GM18520 (cell line): ENCODE results near the gene SLC5A9.
"Not testable (repeated sequence)": the region's sequence is repeated elsewhere in the genome, so short reads cannot be mapped to it uniquely, and the experiment has no call there.

Source experiments
- ATAC-seq: cut with Tn5 transposase; IDR thresholded peaks from one replicate; pipeline ENCODE4 v1.9.1; 2021; ENCODE audit not compliant: unreplicated experiment

Gene SLC5A9

DNA sequence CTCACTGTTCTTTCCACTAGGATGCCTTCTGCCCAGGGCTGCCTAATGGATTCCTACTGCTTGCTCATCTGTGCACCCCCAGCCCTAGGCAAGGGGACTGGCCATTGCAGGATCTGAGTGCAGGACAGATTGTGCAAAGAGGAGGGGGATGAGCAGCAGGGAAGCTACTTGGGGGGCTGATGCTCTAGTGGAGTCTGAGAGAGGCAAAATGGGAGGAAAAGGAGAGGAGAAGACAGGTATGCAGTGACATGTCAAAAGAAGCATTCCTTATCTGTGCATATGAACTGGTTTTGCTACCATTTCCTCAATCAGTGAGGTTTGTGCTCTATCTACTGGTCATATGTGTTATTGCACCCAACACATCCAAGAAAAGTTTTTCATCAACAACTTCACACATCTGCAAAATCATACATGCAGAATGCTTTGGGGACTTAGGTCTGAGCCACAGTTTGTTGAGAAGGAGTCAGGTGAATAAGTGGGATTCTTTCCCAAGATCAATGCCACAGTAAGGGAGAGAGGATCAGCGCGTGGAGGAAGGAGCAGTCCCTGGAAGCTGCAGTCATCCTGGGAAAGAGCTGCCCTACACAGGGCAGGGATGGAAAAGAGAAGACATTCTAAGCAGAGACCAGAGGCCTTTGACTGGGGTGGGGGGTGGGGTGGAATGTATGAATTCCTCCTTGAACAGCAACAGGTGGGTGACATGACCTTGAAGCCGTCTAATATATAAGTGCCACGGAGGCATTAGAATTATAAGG lies 14.4 kb downstream of the SLC5A9 start:
- no peak for ATAC-seq

DNA sequence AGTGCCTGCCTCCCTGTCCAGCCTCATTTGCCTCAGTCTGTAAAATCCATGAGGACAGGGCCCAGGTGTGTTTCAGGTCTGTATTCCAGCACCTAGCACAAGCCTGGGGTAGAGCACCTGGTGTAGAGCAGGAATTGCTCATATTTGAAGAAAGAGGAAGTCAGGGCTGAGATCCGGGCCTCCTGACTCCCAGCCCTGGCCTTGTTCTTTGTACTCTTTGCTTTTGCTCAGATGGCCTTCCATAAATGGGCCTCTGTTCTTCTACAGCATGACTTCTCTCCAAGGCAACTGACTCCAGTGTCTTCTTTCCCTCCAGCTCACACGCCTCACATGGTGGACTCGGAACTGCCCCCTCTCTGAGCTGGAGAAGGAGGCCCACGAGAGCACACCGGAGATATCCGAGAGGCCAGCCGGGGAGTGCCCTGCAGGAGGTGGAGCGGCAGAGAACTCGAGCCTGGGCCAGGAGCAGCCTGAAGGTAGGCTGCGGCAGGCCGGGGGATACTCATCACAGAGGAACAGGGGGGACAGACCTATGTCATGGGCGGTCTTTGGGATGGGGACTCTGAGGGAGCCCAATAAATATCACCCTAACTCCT lies 19.7 kb downstream of the SLC5A9 start:
- ATAC-seq, result no peak

DNA sequence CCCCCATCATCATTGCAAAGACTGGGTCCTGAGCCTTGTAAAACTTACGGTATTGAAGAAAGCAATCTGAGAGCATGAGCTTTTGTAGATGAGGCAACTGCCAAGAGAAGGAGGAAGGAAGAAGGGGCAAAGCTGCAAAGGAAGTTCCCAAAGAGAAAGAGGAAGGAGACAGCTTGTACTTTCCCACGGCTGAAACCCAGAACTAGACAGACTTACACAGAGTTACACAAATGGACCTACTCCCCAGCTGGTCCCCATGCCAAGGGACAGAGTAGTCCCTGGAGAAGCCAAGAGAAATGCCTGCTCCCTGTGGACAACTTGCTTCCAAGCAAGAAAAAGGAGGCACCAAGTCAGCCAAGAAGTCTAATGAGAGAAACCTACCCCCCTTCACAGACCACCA lies 22.6 kb downstream of the SLC5A9 start:
- ATAC-seq, result no peak

DNA sequence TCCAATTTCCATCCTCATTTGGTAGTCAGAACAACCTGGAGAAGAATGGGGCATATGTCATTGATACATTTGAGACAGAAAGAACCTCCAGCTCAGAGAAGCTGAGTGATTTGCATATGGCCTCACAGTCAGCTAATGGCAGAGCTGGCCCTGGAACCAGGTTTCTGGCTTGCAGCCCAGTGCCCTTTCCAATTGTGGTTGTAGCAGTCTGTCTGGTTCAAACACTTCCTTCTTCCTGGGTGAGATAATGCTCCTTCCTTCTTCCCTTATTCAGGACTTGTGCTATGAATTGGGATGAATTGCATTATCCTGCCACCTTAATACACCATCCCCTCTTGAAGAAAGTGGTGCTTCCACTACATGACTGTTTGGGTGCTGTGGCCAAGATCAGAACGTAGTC lies 24.2 kb downstream of the SLC5A9 start:
- ATAC-seq, result no peak

DNA sequence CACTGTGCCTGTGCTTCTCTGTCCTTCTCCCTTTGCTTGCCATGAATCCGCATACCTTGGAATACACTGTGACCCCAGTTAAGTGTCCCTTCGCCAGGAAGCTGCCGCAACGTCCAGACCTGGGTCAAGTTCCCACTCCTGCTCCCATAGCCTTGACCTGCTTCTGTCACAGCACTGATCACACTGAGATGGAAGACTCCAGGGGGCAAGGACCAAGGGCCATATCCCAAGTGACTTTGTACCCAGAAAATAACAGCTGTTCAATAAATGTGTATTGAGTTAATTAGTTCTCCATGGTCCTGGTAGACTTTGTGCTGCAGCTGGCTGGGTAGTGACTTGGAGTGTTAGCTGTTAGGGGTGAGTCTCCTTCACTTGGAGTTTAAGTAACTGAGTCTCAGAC lies 25.8 kb downstream of the SLC5A9 start:
- ATAC-seq, result no peak

DNA sequence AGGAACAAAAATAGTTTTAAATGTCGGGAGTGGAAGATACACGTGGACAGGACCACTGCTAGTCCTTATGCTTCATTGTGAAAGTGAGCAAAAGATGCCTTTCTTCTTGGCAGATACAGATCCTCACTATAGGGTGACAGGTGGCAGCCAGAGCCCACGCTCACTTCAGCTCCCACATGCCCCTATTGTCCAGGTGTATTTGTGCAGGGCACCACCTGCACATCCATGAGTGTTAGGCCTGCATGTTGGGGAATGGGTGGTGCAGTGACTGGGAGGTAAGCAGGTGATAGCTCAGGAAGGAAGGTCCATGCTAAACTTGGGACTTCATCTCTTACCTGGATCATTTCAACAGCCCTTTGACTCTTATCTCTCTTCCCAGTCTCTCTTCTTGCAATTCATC lies 27.4 kb downstream of the SLC5A9 start:
- ATAC-seq, result no peak

DNA sequence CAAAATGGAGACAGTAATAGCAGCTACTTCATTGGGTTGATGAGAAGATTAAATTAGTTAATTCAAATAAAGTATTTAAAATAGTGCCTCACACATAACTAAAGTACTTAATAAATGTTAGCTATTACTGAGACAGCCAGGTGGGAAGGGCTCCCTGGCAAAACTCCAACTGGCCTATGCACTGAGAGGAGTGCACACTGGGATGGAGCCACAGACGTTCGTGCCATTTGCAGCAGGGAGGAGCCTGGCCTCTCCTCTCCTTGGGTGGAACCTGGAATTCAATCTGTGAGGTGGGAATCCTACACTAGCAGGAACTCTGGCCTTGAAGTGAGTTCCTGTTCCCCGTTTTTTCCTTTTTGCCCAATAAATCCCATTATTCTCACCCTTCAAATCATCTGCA lies 28.1 kb downstream of the SLC5A9 start:
- no peak for ATAC-seq

DNA sequence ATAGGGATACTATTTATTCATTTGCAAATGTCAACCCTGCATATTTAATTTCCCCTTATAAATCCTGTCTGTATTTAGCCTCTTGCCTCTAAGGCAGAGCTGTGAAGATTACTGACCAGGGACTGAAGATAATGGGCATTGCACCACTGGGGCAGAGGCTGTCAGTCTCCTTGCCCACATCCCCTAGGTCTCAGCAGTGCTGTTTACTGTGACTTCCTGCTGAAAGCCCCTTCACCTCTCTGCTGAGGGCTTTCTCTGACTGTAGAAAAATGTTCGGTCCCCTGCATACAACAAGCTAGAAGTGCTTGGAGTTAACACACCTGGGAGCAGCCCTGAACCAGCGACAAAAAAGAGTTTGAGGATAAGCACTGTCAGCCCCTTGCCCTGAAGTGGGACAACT lies 28.8 kb downstream of the SLC5A9 start:
- ATAC-seq, result no peak

DNA sequence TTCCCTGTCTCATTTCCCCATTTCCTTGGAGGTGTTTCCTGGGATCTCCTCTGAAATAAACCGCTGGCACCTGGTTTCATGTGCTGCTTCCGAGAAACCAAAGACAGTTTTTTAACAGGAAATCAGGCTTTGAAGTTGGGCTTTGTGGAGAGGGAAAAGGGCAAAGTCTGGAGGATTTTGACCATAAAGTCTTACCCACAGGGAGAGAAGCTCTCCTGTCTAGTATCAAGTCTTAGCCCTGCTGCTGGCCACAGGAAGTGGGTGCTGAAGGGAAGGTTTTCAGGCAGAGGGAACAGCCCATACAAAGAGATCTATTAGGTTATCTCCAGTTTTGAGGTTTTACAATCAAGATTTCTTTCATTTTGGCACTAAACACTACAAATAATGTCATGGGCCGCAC lies 29.3 kb downstream of the SLC5A9 start:
- ATAC-seq, result no peak

DNA sequence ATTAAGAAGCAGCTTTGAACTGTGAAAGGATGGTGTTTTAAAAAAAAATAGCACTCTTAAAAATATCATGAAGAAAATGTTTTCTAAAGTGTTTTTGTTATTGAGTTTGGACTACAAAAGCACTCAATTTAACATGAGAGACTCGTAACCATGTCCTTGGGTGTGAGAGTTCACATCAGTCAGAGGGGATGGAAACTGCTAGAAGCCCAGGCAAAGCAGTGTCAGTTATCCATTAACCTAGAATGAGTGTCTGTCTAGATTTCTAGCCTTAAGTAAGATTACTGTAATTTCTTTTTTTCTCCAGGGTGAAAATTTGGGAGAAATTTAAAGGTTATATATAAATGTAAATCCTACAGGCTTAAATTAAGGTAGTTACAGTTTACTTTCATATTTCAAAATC lies 31.7 kb downstream of the SLC5A9 start:
- no peak for ATAC-seq

DNA sequence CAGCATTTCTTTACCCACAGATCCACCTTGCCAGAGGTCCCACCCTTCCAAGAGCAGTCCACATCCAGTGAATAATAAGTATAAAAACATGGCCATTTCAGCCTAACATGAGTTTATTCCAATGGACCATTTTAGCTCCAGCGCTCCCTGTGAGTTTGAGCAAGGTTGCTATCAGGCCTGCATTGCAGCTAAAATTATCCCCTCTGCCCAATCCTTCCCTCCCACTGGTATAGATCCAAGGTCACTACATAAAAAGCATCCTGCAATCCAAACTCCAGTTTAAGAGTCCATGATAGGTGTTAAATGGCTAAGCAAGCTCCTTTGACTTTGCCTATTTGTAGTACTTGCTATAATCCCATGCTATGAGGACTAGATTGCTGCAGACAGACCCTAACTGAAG lies 35.6 kb downstream of the SLC5A9 start:
- ATAC-seq, result no peak

DNA sequence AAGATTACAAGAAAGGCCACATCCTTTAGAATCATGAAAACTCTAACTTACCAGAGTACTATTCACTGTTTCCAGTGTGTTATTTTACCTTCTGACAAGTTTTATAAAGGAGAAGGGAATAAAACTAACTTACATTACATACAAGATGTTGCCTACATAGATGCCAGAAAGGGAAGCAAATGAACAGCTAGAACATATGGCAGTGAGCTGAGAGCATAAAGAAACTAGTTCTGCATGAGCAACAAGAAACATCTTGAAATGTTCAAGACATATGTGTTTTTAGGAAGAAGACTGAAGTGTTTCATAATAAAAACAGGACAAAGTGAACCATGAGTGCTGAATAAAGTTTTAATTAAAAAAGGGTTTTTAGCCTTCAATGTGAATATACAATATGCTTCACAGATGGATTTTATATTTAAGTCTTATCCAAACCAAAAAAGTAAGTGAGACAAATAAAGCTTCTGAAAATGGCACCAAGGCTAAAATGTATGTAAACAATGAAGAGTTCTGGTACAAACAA lies 39.4 kb downstream of the SLC5A9 start:
- no peak for ATAC-seq

DNA sequence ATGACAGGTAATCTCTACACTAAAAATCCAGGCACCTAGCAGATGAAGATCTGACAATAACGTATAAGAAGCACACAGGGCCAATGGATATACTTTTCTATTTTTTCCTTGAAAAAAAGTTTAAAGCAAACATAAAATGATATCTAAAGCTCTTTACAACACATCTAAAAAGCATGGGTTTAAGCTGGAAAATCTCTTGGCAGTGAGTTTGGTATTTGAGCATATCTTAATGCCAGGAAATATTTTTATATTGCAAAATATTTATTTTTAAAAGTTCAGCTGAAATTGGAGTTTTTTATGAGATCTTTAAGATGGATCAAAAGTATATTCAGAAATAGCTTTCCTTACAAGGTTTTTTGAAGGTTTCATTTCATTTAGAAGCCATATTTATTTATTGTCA lies 40.5 kb downstream of the SLC5A9 start:
- no peak for ATAC-seq

DNA sequence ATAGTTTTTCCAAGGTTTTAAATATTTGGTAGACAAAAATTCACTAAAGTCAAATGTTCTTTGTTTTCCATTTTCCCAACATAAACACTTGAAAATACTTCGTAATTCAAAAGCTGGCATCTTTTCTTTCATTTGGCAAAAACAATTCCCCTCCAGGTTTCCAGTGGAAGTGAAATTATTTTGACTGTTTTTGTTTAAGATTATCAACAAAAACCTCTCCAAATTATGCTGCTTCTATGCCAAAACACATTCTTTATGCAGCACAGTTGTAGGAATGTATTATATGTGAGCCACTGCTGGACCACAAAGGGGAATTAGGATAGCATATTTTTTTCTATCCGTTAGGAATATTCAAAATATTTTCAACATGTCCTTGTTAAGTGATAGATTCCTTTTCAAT lies 44.1 kb downstream of the SLC5A9 start:
- ATAC-seq, result no peak

DNA sequence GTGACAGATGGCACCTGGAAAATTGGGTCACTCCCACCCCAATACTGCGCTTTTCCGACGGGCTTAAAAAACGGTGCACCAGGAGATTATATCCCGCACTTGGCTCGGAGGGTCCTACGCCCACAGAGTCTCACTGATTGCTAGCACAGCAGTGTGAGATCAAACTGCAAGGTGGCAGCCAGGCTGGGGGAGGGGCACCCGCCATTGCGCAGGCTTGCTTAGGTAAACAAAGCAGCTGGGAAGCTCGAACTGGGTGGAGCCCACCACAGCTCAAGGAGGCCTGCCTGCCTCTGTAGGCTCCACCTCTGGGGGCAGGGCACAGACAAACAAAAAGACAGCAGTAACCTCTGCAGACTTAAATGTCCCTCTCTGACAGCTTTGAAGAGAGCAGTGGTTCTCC lies 54.9 kb downstream of the SLC5A9 start:
- not testable (repeated sequence) for ATAC-seq

DNA sequence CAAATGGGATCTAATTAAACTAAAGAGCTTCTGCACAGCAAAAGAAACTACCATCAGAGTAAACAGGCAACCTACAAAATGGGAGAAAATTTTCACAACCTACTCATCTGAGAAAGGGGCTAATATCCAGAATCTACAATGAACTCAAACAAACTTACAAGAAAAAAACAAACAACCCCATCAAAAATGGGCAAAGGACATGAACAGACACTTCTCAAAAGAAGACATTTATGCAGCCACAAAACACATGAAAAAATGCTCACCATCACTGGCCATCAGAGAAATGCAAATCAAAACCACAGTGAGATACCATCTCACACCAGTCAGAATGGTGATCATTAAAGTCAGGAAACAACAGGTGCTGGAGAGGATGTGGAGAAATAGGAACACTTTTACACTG lies 59.8 kb downstream of the SLC5A9 start:
- ATAC-seq, result not testable (repeated sequence)

DNA sequence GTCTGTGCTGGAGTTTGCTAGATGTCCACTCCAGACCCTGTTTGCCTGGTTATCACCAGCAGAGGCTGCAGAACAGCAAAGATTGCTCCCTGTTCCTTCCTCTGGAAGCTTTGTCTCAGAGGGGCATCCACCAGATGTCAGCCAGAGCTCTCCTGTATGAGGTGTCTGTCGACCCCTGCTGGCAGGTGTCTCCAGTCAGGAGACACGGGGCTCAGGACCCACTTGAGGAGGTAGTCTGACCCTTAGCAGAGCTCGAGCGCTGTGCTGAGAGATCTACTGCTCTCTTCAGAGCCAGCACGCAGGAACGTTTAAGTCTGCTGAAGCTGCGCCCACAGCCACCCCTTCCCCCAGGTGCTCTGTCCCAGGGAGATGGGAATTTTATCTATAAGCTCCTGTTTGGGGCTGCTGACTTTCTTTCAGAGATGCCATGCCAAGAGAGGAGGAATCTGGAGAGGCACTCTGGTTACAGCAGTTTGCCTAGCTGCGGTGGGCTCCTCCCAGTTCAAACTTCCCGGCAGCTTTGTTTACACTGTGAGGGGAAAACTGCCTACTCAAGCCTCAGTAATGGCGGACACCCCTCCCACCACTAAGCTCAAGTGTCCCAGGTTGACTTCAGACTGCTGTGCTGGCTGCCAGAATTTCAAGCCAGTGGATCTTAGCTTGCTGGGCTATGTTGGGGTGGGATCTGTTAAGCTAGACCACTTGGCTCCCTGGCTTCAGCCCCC lies 62.3 kb downstream of the SLC5A9 start:
- not testable (repeated sequence) for ATAC-seq

DNA sequence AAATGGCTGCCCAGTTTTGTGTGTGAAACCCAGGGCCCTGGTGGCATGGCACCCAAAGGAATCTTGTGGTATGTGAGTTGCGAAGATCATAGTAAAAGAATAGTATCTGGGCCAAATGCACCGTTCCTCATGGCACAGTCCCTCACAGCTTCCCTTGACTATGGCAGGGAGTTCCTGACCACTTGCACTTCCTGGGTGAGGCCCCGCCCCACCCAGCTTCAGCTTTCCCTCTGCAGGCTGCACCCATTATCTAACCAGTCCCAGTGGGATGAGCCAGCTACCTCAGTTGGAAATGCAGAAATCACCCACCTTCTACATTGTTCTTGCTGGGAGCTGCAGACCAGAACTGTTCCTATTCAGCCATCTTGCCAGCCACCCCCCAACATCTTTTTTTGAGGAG lies 63.0 kb downstream of the SLC5A9 start:
- ATAC-seq, result no peak

DNA sequence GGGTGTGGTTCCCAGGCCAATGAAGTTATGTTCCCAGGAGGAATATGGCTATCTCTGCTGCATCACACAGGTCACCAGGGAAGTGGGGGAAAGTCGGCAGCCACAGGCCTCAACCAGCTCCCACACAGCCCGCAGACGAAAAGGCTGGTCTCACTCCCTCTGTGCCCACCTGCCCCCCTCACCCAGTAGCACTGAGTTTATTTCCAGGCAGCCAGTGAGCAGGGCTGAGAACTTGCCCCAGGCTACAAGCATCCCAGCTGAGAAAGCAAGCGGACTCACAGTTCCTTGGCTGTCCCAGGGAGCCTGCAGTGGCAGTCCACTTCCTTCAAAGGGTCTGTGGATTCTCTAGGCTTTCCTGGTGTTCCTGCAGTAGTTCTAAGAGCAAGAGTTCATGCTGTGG lies 68.9 kb downstream of the SLC5A9 start:
- no peak for ATAC-seq

DNA sequence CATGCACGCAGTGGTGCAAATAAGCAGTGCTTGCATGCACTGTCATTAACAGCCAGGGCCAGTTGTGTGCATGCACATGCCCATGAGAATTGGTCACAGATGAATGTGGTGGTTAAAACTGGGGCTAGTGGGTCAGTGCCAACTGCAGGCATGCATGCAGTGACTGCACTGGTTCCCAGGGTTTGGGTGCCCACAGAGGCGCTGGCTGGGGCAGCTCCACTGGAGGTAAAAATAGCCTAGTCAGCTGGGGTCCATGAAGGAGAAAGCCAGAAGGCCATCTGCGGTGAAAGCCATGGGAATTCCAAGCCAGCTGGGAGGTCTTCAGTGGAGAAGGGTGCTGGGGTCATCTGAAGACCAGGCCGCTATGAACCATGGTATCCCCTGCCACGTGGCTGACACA lies 70.2 kb downstream of the SLC5A9 start:
- no peak for ATAC-seq

DNA sequence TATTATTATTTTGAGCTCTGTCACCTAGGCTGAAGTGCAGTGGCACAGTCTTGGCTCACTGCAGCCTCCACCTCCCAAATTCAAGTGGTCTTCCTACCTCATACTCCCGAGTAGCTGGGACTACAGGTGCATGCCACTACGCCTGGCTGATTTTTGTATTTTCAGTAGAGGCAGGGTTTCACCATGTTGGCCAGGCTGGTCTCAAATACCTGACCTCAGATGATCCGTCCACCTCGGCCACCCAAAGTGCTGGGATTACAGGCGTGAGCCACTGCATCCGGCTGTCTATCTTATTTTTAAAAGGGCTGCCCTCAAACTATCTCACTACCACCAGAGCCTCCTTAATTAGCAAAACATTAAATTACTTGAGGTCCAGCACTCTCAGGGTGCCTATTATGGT lies 71.6 kb downstream of the SLC5A9 start:
- not testable (repeated sequence) for ATAC-seq

DNA sequence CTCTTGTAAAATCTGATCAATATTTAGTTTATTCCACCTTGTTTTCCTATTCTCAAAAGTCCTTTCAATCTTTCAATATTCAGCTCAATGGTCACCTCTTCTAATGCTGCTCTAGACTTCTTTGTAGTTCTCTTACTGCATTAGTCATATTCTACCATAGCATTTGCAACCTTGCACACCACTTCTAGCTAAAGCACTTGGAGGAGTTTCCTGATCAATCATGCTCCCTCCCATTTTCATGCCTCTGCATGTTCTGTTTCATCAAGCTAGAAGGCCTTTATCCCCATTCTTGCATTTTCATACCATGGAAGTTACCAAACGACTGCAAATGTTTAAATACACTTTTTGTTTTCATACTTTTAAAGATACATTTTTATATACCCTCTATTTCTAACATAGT lies 72.1 kb downstream of the SLC5A9 start:
- ATAC-seq, result no peak
